Stromal cell of bone marrow (primary cell): Measurements from ENCODE around the gene DSE.

Experiments
- DNase-seq: peaks from one replicate; pipeline ENCODE4 v3.0.0-alpha.2; 2012; ENCODE audit warnings: low read depth

DSE gene

GRCh38 chr6:116447496-116448011, 76.8 kb downstream of the DSE start:
- peak; percentile 93 for DNase-seq

- DNase-seq = no peak
Measured at GRCh38 chr6:116449565-116449964, 78.8 kb downstream of the DSE start.

GRCh38 chr6:116450185-116450710, 79.5 kb downstream of the DSE start:
- DNase-seq = no peak

GRCh38 chr6:116450769-116451740, 80.3 kb downstream of the DSE start:
- DNase-seq = no peak

GRCh38 chr6:116451916-116452315, 81.2 kb downstream of the DSE start:
- DNase-seq = no peak

- DNase-seq = no peak
Measured at GRCh38 chr6:116452531-116452930, 81.8 kb downstream of the DSE start.

- no peak for DNase-seq
Measured at GRCh38 chr6:116456106-116456505, 85.4 kb downstream of the DSE start.

GRCh38 chr6:116456927-116457326, 86.2 kb downstream of the DSE start:
- DNase-seq = no peak

- no peak for DNase-seq
Measured at GRCh38 chr6:116458264-116458663, 87.5 kb downstream of the DSE start.

- no peak for DNase-seq
Measured at GRCh38 chr6:116459927-116460326, 89.2 kb downstream of the DSE start.

GRCh38 chr6:116461331-116461931, 90.7 kb downstream of the DSE start, which contains the start of gene CALHM6:
CALHM6 (plus strand) TSS chr6:116461375; CDS start chr6:116461930, 555 bp downstream.
- no peak for DNase-seq

GRCh38 chr6:116461932-116462885, 91.5 kb downstream of the DSE start:
- DNase-seq = no peak

- no peak for DNase-seq
Measured at GRCh38 chr6:116463301-116463700, 92.6 kb downstream of the DSE start.

GRCh38 chr6:116465246-116465645, 94.5 kb downstream of the DSE start:
- no peak for DNase-seq

- no peak for DNase-seq
Measured at GRCh38 chr6:116467096-116467495, 96.3 kb downstream of the DSE start.

- no peak for DNase-seq
Measured at GRCh38 chr6:116467514-116467913, 96.8 kb downstream of the DSE start.

- no peak for DNase-seq
Measured at GRCh38 chr6:116468293-116468692, 97.5 kb downstream of the DSE start.

- no peak for DNase-seq
Measured at GRCh38 chr6:116471531-116471930, 100.8 kb downstream of the DSE start.

GRCh38 chr6:116472706-116473105, 102.0 kb downstream of the DSE start:
- DNase-seq = no peak

- DNase-seq = no peak
Measured at GRCh38 chr6:116475141-116475540, 104.4 kb downstream of the DSE start.

GRCh38 chr6:116476002-116476678, 105.4 kb downstream of the DSE start:
- no peak for DNase-seq
